A549 (cell line): ENCODE data around the gene HSPBP1. TPM values are rescaled to one million over a fixed set of nuclear protein-coding genes. Genes with fewer than 3 reads are reported as not detected.
A peak's percentile ranks its signal among the peaks of the same experiment; 100 is the strongest.

Experiments used
- ATAC-seq, 2 experiments: fragments of 200-7000 bp in 1 of 2; fragments of >200 bp in 1 of 2; cut with Nextera tagmentation in 1 of 2; cut with Tn5 transposase in 1 of 2; 3 replicates each; pipeline versions ENCODE4 v1.8.0 to v1.9.1; 2018 to 2020; ENCODE audit warnings: mild to moderate bottlenecking in 1 of 2, moderate library complexity in 1 of 2
- CTCF ChIA-PET: fragments of 300-600 bp; sonication (Branson Sonifier 250); formaldehyde crosslinking; extraction: SDS; loops from one replicate; lab custom pipeline; 2021; ENCODE audit warnings: antibody characterized with exemption, inconsistent platforms; lab: Yijun Ruan, JAX
- POLR2A ChIA-PET: fragments of 350-600 bp; formaldehyde crosslinking; extraction: SDS; loops from one replicate; lab custom pipeline; 2021; ENCODE audit warnings: antibody characterized with exemption, inconsistent platforms; lab: Yijun Ruan, JAX
- DNase-seq, 2 experiments: peaks; one replicate each; pipeline versions ENCODE4 v3.0.0 to v3.0.0-alpha.2; 2011 to 2016; ENCODE audit warnings: low read depth in 1 of 2, low spot score in 1 of 2
- FAIRE-seq: peaks from 2 replicates; lab custom pipeline; 2011; peaks lifted over from hg19 to GRCh38; lab: Jason Lieb, UNC
- H3K27ac ChIP-seq, 2 experiments: fragments of >200 bp; sonication (Bioruptor Twin); formaldehyde crosslinking; 3 replicates each; pipeline ENCODE4 v1.5.1; 2016 to 2017
- H3K4me1 ChIP-seq: fragments of >200 bp; sonication (Bioruptor Twin); formaldehyde crosslinking; 3 replicates; pipeline ENCODE4 v1.6.1; 2016
- H3K4me2 ChIP-seq: fragments of >200 bp; sonication (Bioruptor Twin); formaldehyde crosslinking; 3 replicates; pipeline ENCODE4 v1.6.1; 2016
- H3K4me3 ChIP-seq: fragments of >200 bp; sonication (Bioruptor Twin); formaldehyde crosslinking; 3 replicates; pipeline ENCODE4 v1.5.1; 2016
- H3K9me3 ChIP-seq: fragments of >200 bp; sonication (Bioruptor Twin); formaldehyde crosslinking; 3 replicates; pipeline ENCODE4 v1.6.1; 2016
- BCL3 ChIP-seq: fragments of >200 bp; sonication (Bioruptor Twin); formaldehyde crosslinking; IDR thresholded peaks from 3 replicates; pipeline ENCODE4 v1.6.1; 2016
- BHLHE40 ChIP-seq: IDR thresholded peaks from 2 replicates; pipeline ENCODE4 v1.6.1; 2012; ENCODE audit warnings: low read depth, low read length, inconsistent platforms
- CEBPB ChIP-seq, 2 experiments: fragments of >200 bp in 1 of 2; sonication (Bioruptor Twin) in 1 of 2; formaldehyde crosslinking in 1 of 2; IDR thresholded peaks; 2 replicates each; pipeline ENCODE4 v1.6.1; 2012 to 2016
- E2F6 ChIP-seq: IDR thresholded peaks from 2 replicates; pipeline ENCODE4 v1.6.1; 2012; ENCODE audit warnings: low read depth, borderline replicate concordance
- FOXS1 ChIP-seq: fragments of 250-450 bp; sonication (Bioruptor Pico); IDR thresholded peaks from 2 replicates; pipeline ENCODE4 v1.5.0; 2020; ENCODE audit warnings: mild to moderate bottlenecking, moderate library complexity
- HMGXB4 ChIP-seq: fragments of 250-450 bp; sonication (Bioruptor Pico); IDR thresholded peaks from 2 replicates; pipeline ENCODE4 v1.5.0; 2021; ENCODE audit warnings: mild to moderate bottlenecking, moderate library complexity, borderline replicate concordance
- HOXB13 ChIP-seq: fragments of 250-450 bp; sonication (Bioruptor Pico); IDR thresholded peaks from 2 replicates; pipeline ENCODE4 v1.5.0; 2020; ENCODE audit warnings: low read depth, mild to moderate bottlenecking, moderate library complexity
- KDM1A ChIP-seq: fragments of 200-600 bp; sonication (generic); IDR thresholded peaks from 2 replicates; pipeline ENCODE4 v1.6.1; 2016; ENCODE audit warnings: low read depth, mild to moderate bottlenecking
- MAFK ChIP-seq: fragments of 450-650 bp; IDR thresholded peaks from 2 replicates; pipeline ENCODE4 v1.6.1; 2014; ENCODE audit not compliant: partially characterized antibody
- RAD21 ChIP-seq, 2 experiments: fragments of >200 bp in 1 of 2; sonication (Bioruptor Twin) in 1 of 2; formaldehyde crosslinking in 1 of 2; IDR thresholded peaks in 1 of 2; conservative IDR thresholded peaks in 1 of 2; 2 replicates in 1 of 2; 3 replicates in 1 of 2; pipeline ENCODE4 v1.6.1; 2012 to 2018; ENCODE audit warnings: inconsistent platforms in 1 of 2
- SMC3 ChIP-seq: fragments of >200 bp; sonication (Bioruptor Twin); formaldehyde crosslinking; IDR thresholded peaks from 3 replicates; pipeline ENCODE4 v1.6.1; 2018; ENCODE audit warnings: inconsistent platforms
- SREBF2 ChIP-seq: fragments of 450-650 bp; IDR thresholded peaks from 2 replicates; pipeline ENCODE4 v1.6.1; 2014; ENCODE audit warnings: mild to moderate bottlenecking, moderate library complexity
- TFCP2L1 ChIP-seq: fragments of 250-450 bp; sonication (Bioruptor Pico); IDR thresholded peaks from 2 replicates; pipeline ENCODE4 v1.5.0; 2021; ENCODE audit warnings: mild to moderate bottlenecking
- WGBS: methylation state at CpG from one replicate; pipeline ENCODE4 v1.1.6; 2017; ENCODE audit errors: missing lambda C conversion rate; 5-methylcytosine and 5-hydroxymethylcytosine counted together
- polyA plus RNA-seq, 4 experiments: library from polyadenylated mRNA; depleted of rRNA in 3 of 4; stranded (reverse); fragments of >200 nt; fragmentation: RNase III in 1 of 4; extraction: RNeasy Plus Mini Kit Qiagen cat#74134 plus additional on column Dnase treatment in 1 of 4; gene quantifications; 2 replicates in 3 of 4; 3 replicates in 1 of 4; pipeline ENCODE4 v1.2.3, GENCODE V29; 2011 to 2017

Gene HSPBP1
- polyA plus RNA-seq, 2 of the 4 experiments (the other 2 are of a cell fraction) = 52.1 to 121 TPM

GRCh38 chr19:55265723-55266386, 14.1 kb downstream of the HSPBP1 start:
- H3K4me3 ChIP-seq = no peak overlapping the region
- DNase-seq = no peak
- TF ChIP-seq E2F6 = no peak
- TF ChIP-seq FOXS1 (CRISPR knock-in tag) = no peak
- no peak for TF ChIP-seq MAFK
- TF ChIP-seq KDM1A = no peak
- no peak for TF ChIP-seq TFCP2L1 (CRISPR knock-in tag)
- no peak for TF ChIP-seq RAD21 (conservative IDR thresholded peaks at IDR 0.05 in 1 of 2, IDR thresholded peaks at IDR 0.05 in 1 of 2)
- TF ChIP-seq HOXB13 (CRISPR knock-in tag) = no peak
- TF ChIP-seq, all 56 proteins: peak for 0
- WGBS = 87% methylated on average over 10 of the region's 12 CpGs
- CTCF ChIA-PET = interaction anchor here (0.6 to 1.2 kb wide), 5 partner anchors 15 to 238 kb away, joined by 3 read pairs; no protein-coding TSS in a partner anchor
- ATAC-seq (no peak), FAIRE-seq (no peak)
- no peak overlapping the region for H3K27ac ChIP-seq
- H3K9me3 ChIP-seq = peaks cover 9% of the 10 kb centered on the region; the same call in 2 of the 3 replicates
- POLR2A ChIA-PET = no interaction called here
- no peaks in the 10 kb centered on the region for H3K4me1 ChIP-seq
- H3K4me2 ChIP-seq = no peak overlapping the region

- ChIA-PET CTCF (interaction anchor here (0.6 to 0.7 kb wide), 2 partner anchors 50 to 124 kb away, joined by 3 read pairs; no protein-coding TSS in a partner anchor), POLR2A (no interaction called here)
- DNase-seq (no peak), ATAC-seq (0 out of 6 replicates have a peak, but pooled peaks of 1 of the 2 experiments have one; percentile 10), FAIRE-seq (no peak)
- H3K9me3 ChIP-seq = peaks cover 9% of the 10 kb centered on the region; the same call in 2 of the 3 replicates
- H3K4me3 ChIP-seq = no peak overlapping the region
- H3K27ac ChIP-seq = no peak overlapping the region
- peaks cover 2% of the 10 kb centered on the region for H3K4me1 ChIP-seq
- TF ChIP-seq FOXS1 (CRISPR knock-in tag) = no peak
- TF ChIP-seq SMC3 = no peak
- TF ChIP-seq MAFK = no peak
- TF ChIP-seq BCL3 = no peak
- no peak overlapping the region for H3K4me2 ChIP-seq
- WGBS = 91% methylated on average over 15 of the region's 16 CpGs
Observed at GRCh38 chr19:55265173-55265572, 14.7 kb downstream of the HSPBP1 start.

- ATAC-seq (no peak), FAIRE-seq (no peak), DNase-seq (no peak)
- no peak overlapping the region for H3K4me2 ChIP-seq
- 91% methylated on average over 5 of the region's 5 CpGs for WGBS
- POLR2A ChIA-PET = interaction anchor here (0.5 kb wide), 1 partner anchor 12 kb away, joined by 3 read pairs; no protein-coding TSS in a partner anchor
- no peak for TF ChIP-seq KDM1A
- no peak for TF ChIP-seq HMGXB4 (CRISPR knock-in tag)
- TF ChIP-seq MAFK = no peak
- TF ChIP-seq SREBF2 = no peak
- TF ChIP-seq BHLHE40 = no peak
- TF ChIP-seq CEBPB (IDR thresholded peaks at IDR 0.05) = no peak
- CTCF ChIA-PET = interaction anchor here (0.7 kb wide), 1 partner anchor 124 kb away, joined by 3 read pairs; no protein-coding TSS in a partner anchor
- H3K4me3 ChIP-seq = no peak overlapping the region
- no peak overlapping the region for H3K27ac ChIP-seq
- H3K4me1 ChIP-seq = peaks cover 8% of the 10 kb centered on the region
- H3K9me3 ChIP-seq = peaks cover 9% of the 10 kb centered on the region; the same call in 2 of the 3 replicates
Observed at GRCh38 chr19:55264531-55264930, 15.4 kb downstream of the HSPBP1 start.
